Left cardiac atrium (tissue), 4 donors: ENCODE measurements around the gene SYNDIG1. TPM values are rescaled to one million over a fixed set of nuclear protein-coding genes. Genes with fewer than 3 reads are reported as not detected.

Source experiments
- ATAC-seq, 2 donors: fragments of 200-7000 bp; cut with Tn5 transposase; one replicate each; pipeline ENCODE4 v1.9.1; 2020; ENCODE audit warnings: mild to moderate bottlenecking in 2 of 2, moderate library complexity in 2 of 2
- DNase-seq: peaks from one replicate; pipeline ENCODE4 v3.0.0-alpha.2; 2020
- intact Hi-C, 2 donors: fragments of 100-400 bp; cut with DNase I; formaldehyde crosslinking; loops; one replicate each; pipeline versions ENCODE4 v1.14.1 to v1.15.1; 2022 to 2023
- total RNA-seq, 2 donors: library from RNA; stranded (reverse); fragmentation: NEBNext Ultra II Directional; extraction: Animal tissue kit (Norgen Biotek cat#: 25700); gene quantifications; one replicate each; pipeline ENCODE4 v1.2.1, GENCODE V29; 2021
- donor health status: DM: no; HTN: yes; CAD: no.
- donor health status: DM: no; HTN: yes; CAD: no; lungs with severe emphysema.
- donor health status: DM: yes; HTN: yes; CAD: no.
- donor health status: Dilated cardiomyopathy.

SYNDIG1 gene
- total RNA-seq, 2 donors from 2014 or later: 16.7 to 28.4 TPM

- intact Hi-C loops: loop anchor here in 1 of 2 donors (5.0 kb wide), 1 partner anchor 130 kb away; no protein-coding TSS in a partner anchor
- ATAC-seq (no peak), DNase-seq (no peak)
Measured at GRCh38 chr20:24632581-24632980, 163.2 kb downstream of the SYNDIG1 start.

DNA sequence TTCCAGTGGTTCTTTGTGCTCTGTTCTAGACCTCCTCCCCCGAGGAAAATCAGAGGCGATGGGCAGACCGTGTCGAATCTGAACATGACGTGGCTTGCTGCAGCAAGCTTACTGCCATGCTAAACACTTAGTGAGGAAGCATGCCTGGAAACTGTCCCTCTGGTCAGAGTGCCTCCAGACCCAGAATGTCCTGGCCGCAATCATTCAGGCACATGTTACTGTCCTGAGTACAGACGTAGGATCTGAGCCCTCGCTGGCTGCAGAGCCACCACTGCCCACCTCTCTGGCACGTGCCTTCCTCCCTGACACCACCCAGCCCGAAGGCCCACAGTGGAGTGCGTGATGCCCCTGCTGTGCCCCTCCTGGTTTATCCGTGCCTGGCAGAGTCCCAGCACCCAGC is 163.6 kb downstream of the SYNDIG1 start:
- DNase-seq (no peak), ATAC-seq (peak; percentile 52 to 71)
- intact Hi-C loops: loop anchor here in 1 of 2 donors (5.0 kb wide), 1 partner anchor 131 kb away; no protein-coding TSS in a partner anchor

GRCh38 chr20:24633521-24633920 is 164.1 kb downstream of the SYNDIG1 start:
- intact Hi-C loops: loop anchor here in 1 of 2 donors (5.0 kb wide), 1 partner anchor 131 kb away; no protein-coding TSS in a partner anchor
- DNase-seq (no peak), ATAC-seq (no peak)

DNA sequence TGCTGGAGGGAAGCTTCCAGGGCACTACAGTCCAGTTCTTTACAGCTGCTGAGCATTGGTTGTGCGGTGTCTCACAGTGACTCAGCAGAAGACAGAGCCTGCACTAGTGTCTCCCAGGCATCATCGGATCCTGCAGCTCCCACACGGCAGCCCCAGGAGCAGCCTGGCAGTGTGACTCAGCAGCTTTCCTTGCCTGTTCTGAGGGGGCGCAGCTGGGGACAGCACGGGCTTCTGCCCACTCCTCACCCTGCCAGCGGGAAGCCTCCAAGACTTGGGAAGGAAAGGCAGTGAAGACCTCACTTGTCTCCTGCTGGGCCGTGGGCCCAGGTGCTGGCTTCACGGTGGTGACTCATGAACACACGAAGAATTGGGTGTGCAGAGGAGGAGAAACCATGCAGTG is 165.4 kb downstream of the SYNDIG1 start:
- intact Hi-C loops: loop anchor here in 1 of 2 donors (5.0 kb wide), 1 partner anchor 133 kb away; no protein-coding TSS in a partner anchor
- DNase-seq (peak; percentile 44), ATAC-seq (peak; percentile 70 to 90)

GRCh38 chr20:24636626-24637025 is 167.2 kb downstream of the SYNDIG1 start:
- DNase-seq (no peak), ATAC-seq (no peak)
- intact Hi-C loops: no loop called here

DNA sequence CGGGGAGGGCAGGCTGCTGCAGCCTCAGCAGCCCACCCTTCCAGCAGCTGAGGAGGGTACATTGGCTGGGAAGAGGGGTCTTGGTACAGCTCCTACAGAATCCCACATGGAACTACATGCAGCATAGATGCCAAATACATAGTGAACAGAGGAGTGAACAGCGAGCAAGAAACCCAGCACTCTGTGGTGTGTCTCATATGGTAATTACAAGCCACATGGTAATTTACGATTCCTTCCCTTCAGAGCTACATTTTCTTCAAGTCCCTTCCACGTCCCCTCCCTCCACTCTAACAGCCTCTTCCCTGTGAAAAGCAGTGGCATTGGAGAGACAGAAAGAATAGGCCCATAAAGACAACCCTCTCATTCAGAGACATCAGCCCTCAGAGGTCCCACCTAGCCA is 167.7 kb downstream of the SYNDIG1 start:
- ATAC-seq (no peak), DNase-seq (no peak)
- intact Hi-C loops: no loop called here

DNA sequence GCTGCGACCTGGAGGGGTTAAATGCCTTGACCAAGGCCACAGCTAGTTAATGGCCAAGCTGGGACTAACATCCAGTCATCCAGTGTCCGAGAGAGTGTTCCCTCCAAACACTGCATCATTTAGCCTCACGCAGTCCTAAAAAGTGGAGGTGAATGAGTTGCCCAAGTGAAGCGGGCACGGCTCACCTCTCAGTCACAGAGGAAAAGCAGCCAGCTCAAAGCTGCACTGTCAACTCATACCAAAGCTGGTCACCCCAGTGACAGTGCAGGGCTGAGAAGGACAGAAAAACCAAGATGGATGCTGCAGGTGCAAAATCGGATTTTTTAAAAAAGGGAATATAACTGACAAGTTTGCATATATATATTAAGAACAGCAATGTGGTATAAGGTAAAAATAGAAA is 168.5 kb downstream of the SYNDIG1 start:
- ATAC-seq (no peak), DNase-seq (no peak)
- intact Hi-C loops: no loop called here

GRCh38 chr20:24638591-24639548 is 169.4 kb downstream of the SYNDIG1 start:
- DNase-seq (no peak), ATAC-seq (no peak)
- intact Hi-C loops: no loop called here

GRCh38 chr20:24640276-24640675 is 170.8 kb downstream of the SYNDIG1 start:
- intact Hi-C loops: no loop called here
- no peak for ATAC-seq
- no peak for DNase-seq

DNA sequence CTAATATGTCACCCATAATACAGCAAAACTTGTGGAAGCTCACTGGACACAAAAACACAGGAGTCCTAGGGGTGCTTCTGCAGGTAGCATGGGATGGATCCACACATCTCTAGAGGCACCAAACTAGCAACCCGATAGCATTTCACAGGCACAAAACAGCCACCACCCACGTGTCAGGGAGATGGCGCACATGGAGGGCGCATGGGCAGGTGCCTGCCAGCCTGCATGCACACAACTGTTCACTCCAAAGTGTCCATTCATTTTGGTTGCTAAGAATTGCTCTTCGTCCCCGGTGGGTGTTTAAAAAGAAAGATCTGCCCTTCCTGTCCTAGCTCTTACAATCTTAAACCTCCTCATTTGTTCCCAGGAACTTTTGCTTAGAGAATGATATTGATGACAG is 171.3 kb downstream of the SYNDIG1 start:
- intact Hi-C loops: no loop called here
- ATAC-seq (no peak), DNase-seq (no peak)

- ATAC-seq (no peak), DNase-seq (no peak)
- intact Hi-C loops: no loop called here
Measured at GRCh38 chr20:24643731-24644626, 174.6 kb downstream of the SYNDIG1 start.

- DNase-seq (no peak), ATAC-seq (no peak)
- intact Hi-C loops: no loop called here
Measured at GRCh38 chr20:24646321-24646720, 176.9 kb downstream of the SYNDIG1 start.

- DNase-seq: no peak
- intact Hi-C loops: no loop called here
Measured at GRCh38 chr20:24647713-24648112, 178.3 kb downstream of the SYNDIG1 start.

DNA sequence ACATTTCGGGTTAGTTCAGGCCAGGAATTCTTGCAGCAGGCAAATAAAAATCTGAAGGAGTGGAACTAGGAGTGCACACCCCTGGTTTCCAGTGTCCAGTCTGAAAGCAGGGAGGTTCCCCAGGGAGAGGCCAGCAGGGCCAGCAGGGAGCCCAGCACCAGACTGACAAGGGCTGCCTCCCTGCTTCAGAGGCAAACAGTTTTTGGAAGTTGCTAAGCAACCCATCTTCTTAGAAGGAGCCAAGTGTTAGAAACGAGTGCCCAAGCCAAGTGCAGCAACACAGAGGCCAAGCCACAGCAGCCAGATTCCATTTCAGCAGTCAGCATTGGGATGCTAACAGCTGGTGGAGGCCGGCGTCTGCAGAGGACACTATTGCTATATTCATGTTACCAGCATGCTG is 179.1 kb downstream of the SYNDIG1 start:
- DNase-seq: no peak
- peak; percentile 59 to 81 for ATAC-seq

More at GRCh38 chr20:24647713-24648112, 178.3 kb downstream of the SYNDIG1 start:
- ATAC-seq: no peak

DNA sequence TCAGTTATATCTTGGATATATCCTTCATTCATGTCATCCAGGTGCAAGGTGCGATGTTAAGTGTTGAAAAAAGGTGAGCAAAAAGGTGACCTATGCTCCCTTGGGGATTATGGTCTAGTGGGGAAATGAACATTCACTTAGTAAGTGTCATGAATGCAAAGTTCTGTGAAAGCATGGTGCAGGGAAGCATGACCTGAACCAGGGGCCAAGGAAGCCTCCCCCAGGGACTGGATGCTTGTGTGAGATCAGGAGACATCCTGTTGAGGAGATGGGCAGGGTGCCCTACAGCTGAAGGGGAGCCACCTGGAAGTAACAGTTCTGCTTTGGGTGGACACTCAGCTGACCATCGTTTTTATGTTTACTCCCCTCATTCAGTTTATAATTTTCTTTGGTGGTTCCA is 179.5 kb downstream of the SYNDIG1 start:
- no peak for DNase-seq
- ATAC-seq: no peak
- intact Hi-C loops: no loop called here

More for the DNA sequence above, 179.1 kb downstream of the SYNDIG1 start:
- intact Hi-C loops: no loop called here

DNA sequence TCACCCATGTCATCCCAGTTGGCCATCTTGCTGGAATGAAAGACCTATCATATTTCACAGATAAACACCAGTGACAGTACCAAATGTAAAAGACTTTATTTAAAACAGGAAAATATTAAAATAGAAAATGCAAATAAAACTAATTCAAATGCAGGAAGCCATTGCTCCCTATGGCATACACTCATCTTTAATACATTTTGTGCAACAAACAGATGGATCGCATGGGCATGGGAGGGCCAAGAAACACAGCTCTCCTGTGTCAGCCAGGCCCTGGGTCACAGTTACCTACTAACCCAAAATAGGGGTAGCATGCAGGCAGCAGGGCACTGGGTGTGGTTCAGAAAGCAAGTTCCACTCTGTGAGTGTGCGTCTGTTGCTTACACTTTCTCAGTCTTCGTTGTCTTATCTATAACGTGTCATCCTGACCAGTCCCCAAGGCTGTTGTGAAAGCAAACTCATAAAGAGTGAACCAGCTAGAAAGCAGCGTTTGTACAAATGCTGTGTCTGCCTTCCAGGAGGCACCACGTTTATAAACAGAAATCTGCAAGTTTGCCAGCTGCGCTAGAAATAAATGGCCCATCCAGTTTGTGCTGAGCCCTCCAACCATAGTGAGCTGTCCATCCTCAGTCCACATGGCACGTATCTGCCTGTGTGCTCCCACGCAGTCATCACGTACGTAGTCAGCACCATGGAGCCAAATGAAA is 180.5 kb downstream of the SYNDIG1 start:
- no peak for DNase-seq
- intact Hi-C loops: no loop called here
- ATAC-seq: peak; percentile 38 to 84

DNA sequence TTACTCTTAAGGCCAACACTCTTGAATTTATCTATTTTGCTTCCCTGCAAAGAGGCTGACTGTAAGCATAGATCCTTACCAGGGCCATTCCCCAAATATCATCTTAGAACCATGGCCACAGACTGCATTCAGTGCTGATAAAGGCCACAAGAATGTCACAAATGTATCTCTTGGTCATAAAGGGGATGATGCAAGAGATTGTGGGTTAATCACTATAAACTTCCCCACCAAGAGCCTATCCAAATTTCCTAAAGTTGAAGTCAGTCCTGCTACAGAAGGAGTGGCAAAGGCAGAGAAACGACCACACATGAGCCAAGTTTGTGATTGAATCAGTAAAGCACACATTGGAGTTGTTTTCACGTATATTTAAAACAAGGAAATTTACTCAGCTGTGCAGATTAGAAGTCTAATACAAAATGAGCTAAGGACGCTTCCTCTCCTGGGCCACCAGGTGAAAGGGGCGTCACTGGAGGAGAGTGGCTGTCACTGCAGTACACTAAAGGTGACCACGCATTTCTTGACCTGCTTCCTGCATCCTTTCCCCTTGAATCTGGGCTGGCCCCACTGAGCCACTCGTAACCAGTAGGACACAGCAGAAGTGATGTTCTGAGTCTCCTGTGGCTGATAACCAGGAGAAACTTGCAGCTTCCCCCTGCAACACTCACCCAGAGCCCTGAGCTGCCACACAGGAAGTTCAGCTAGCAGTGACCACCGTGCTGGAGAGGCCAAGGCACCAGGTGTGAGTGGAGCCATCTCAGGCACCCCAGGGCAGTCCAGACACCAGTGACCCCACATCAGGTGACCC is 181.9 kb downstream of the SYNDIG1 start:
- ATAC-seq (no peak), DNase-seq (no peak)
- intact Hi-C loops: no loop called here

GRCh38 chr20:24651976-24652345 is 182.5 kb downstream of the SYNDIG1 start:
- DNase-seq: no peak
- intact Hi-C loops: no loop called here
- ATAC-seq: no peak
